ENCODE data around the gene RELN.
"Not testable (repeated sequence)": the region's sequence is repeated elsewhere in the genome, so short reads cannot be mapped to it uniquely, and the experiment has no call there.

The RELN gene

GRCh38 chr7:103803631-103804030 lies 185.8 kb downstream of the RELN start:
- FAIRE-seq (no peak), DNase-seq (ENCODE audit: extremely low spot score, insufficient read length, low read depth) (no peak)

- no peak for FAIRE-seq
Observed at GRCh38 chr7:103799298-103799697, 190.2 kb downstream of the RELN start.

GRCh38 chr7:103797647-103798307 lies 191.7 kb downstream of the RELN start:
- FAIRE-seq: no peak

More at GRCh38 chr7:103799298-103799697, 190.2 kb downstream of the RELN start:
- no peak for DNase-seq (ENCODE audit: extremely low spot score, insufficient read length, low read depth)

DNA sequence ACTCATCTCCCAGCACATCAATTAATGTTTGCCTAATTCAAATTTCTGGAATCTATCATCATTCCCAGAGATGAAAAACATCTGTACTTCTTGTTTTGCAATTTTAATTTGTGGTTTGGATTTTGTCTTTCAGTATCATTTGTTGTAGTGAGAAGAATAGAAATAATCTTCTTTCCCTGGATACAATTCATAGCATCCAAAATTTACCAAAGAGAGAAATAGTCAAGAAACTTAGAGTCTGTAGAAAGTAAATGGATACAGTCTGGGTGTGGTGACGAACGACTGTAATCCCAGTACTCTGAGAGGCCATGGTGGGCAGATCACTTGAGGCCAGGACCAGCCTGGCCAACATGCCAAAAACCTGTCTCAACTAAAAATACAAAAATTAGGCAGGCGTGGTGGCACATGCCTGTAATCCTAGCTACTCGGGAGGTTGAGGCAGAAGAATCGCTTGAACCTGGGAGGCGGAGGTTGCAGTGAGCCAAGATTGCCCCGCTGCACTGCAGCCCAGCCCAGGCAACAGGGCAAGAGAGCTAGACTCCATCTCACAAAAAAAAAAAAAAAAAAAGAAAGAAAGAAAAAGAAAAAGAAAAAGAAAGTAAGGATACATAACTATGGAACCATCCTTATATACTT lies 193.0 kb downstream of the RELN start:
- FAIRE-seq (no peak), DNase-seq (ENCODE audit: extremely low spot score, insufficient read length, low read depth) (no peak)

More at GRCh38 chr7:103797647-103798307, 191.7 kb downstream of the RELN start:
- DNase-seq (ENCODE audit: extremely low spot score, insufficient read length, low read depth): no peak

DNA sequence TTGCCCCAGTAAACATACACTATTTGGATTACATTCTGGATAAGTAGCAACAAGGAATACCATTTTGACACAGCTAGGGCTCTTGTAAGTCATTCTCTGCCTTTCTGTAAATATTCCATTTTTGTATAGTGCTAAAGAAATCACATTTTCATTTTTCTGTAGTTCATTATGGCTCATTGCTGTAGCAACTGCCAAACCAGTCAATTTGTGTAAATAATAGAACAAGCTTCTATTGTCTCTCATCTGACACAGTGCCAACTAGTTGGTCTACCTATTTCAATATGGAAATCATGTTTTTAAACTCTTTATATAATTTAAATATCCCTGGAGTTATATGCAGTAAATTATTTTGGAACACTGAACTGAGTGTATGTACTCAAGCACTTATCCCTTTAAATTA lies 193.7 kb downstream of the RELN start:
- FAIRE-seq (no peak), DNase-seq (ENCODE audit: extremely low spot score, insufficient read length, low read depth) (no peak)

GRCh38 chr7:103795107-103795506 lies 194.4 kb downstream of the RELN start:
- DNase-seq (ENCODE audit: extremely low spot score, insufficient read length, low read depth) (no peak), FAIRE-seq (no peak)

DNA sequence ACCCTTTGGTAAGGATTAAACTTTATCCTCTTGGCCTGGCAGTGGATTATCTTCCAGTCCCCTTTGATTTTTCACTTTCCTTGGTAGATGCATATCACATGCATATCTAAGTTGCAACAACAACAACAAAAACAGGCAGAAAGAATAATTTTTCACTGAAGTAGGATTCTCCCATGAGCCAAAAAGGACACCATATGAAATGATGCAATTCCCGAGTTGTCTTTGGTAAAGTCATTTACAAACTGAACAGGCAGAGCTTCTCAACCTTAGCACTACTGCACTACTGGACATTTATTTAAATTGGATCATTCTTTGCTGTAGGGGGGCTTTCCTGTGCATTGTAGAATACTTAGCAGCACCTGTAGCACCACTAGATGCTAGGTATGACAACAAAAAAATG lies 195.0 kb downstream of the RELN start:
- no peak for DNase-seq (ENCODE audit: extremely low spot score, insufficient read length, low read depth)
- FAIRE-seq: no peak

GRCh38 chr7:103793614-103794013 lies 195.8 kb downstream of the RELN start:
- DNase-seq (ENCODE audit: extremely low spot score, insufficient read length, low read depth): no peak
- no peak for FAIRE-seq

- no peak for FAIRE-seq
Observed at GRCh38 chr7:103791894-103792293, 197.6 kb downstream of the RELN start.

DNA sequence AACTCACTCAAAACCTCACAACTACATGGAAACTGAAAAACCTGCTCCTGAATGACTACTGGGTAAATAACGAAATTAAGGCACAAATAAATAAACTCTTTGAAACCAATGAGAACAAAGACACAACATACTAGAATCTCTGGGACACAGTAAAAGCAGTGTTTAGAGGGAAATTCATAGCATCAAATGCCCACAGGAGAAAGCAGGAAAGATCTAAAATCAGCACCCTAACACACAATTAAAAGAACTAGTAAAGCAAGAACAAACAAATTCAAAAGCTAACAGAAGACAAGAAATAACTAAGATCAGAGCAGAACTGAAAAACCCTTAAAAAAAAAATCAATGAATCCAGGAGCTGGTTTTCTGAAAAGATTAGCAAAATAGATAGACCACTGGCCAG lies 202.4 kb downstream of the RELN start:
- not testable (repeated sequence) for FAIRE-seq; DNase-seq (ENCODE audit: extremely low spot score, insufficient read length, low read depth)

More at GRCh38 chr7:103791894-103792293, 197.6 kb downstream of the RELN start:
- DNase-seq (ENCODE audit: extremely low spot score, insufficient read length, low read depth): no peak

DNA sequence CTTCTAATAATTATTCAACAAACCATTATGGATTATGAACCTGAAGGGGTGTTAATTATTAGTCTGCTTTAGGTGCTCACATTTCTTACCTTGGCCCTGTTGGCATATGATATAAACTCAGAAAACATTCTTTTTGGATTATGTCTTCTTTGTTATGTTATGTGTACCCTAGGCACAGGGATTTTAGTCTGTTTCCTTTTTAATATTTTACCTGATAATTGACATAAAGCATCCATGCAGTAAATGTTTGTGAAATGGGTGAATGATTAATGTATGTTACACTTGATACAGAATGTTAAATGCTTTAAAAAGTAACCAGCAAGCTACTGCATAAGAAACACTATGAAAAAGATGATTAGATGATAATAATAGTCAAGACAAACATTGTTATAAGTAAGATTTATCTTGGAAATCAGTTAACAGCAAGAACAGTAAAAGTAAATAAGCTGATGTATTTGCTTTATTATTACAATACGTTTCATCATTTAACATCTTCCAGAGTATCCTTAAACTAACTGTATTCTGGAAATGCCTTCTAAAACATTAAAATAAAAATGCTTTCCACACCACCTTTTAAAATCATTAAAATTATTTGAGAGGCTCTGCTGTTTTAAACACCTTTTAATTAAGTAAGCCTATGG lies 204.7 kb downstream of the RELN start:
- no peak for DNase-seq (ENCODE audit: extremely low spot score, insufficient read length, low read depth)
- no peak for FAIRE-seq

DNA sequence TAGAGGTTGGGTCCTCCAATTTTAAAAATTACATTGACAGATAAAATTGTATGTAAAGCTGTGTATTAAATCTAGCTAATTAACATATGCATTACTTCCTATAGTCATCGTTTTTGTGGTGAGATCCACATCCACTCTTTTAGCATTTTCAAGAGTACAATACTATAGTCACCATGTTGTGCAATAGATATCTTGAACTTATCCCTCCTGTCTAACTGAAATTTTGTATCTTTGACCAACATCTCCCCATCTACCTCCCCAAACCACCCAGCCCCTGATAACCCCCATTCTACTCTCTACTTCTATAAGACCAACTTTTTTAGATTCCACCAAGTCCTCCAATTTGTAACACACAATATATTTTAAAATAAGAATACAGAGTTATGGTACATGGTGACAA lies 208.0 kb downstream of the RELN start:
- DNase-seq (ENCODE audit: extremely low spot score, insufficient read length, low read depth) (no peak), FAIRE-seq (no peak)

DNA sequence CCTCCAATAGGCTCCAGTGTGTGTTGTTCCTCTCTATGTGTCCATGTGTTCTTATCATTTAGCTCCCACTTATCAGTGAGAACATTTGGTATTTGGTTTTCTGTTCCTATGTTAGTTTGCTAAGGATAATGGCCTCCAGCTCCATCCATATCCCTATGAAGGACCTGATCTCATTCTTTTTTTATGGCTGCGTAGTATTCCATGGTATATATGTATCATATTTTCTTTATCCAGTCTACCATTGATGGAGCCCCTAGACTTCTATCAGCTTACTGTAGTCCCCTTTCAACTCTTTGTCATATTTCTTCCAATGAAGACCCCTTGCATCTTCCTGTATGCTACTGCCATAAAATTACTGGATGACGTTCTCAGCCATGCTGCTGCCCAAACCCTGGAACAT lies 208.9 kb downstream of the RELN start:
- not testable (repeated sequence) for FAIRE-seq; DNase-seq (ENCODE audit: extremely low spot score, insufficient read length, low read depth)

DNA sequence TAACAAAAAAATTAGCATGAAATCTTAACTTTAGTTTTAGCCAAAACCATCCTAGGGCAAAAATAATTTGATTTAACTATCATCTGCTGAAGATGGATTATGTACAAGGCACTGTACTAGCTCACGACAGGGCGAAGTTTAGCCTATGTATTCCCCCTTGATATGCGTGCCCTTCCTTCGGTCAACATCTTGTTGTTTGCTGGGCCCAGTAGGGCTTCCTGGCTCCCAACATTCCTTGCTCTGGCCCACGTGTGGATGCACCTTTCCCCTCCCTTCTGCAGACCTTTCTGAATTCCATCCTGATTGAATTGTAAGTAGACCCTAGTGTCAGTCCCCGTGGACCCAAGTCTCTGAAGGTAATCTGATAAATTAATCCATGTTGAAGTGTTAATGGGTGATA lies 212.0 kb downstream of the RELN start:
- FAIRE-seq (no peak), DNase-seq (ENCODE audit: extremely low spot score, insufficient read length, low read depth) (no peak)

DNA sequence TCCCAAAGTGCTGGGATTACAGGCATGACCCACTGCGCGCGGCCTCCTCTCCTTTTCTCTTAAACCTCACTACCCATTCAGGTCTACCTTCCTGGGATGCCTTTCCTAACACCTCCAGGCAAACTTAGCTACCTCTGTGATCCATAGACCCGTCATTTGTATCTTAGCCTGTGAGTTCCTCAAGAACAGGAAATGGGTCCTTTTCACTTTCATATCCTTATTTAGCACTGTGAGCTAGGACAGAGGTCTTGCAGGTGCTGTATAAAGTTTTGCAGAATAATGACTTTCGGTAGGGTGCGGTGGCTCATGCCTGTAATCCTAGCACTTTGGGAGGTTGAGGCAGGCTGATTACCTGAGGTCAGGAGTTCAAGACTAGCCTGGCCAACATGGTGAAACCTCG lies 215.7 kb downstream of the RELN start:
- DNase-seq (ENCODE audit: extremely low spot score, insufficient read length, low read depth) (no peak), FAIRE-seq (no peak)

- DNase-seq (ENCODE audit: extremely low spot score, insufficient read length, low read depth) (no peak), FAIRE-seq (no peak)
Observed at GRCh38 chr7:103772171-103772773, 217.2 kb downstream of the RELN start.

GRCh38 chr7:103771294-103771693 lies 218.2 kb downstream of the RELN start:
- FAIRE-seq (no peak), DNase-seq (ENCODE audit: extremely low spot score, insufficient read length, low read depth) (no peak)

DNA sequence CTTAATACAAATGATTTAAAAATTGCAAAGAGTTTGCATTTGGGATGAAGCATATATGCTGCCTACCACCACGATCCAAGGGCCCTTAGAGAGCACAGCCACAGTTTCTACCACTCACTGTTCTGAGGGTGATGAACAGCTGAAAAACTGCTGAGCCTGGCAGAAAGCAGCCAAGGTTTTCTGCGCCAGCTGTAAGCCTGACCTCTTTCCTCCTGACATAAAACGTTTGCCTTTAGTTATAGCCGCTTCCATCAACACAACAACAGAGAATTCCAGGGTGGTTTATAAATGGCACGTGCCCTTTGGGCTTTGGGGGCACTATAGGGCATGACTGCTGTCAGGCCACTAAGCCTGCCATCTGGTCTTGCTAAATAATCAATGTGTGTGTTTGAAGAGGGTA lies 222.8 kb downstream of the RELN start:
- FAIRE-seq: no peak
- no peak for DNase-seq (ENCODE audit: extremely low spot score, insufficient read length, low read depth)

GRCh38 chr7:103765901-103766300 lies 223.6 kb downstream of the RELN start:
- DNase-seq (ENCODE audit: extremely low spot score, insufficient read length, low read depth) (no peak), FAIRE-seq (no peak)

GRCh38 chr7:103764901-103765300 lies 224.6 kb downstream of the RELN start:
- FAIRE-seq (no peak), DNase-seq (ENCODE audit: extremely low spot score, insufficient read length, low read depth) (no peak)

DNA sequence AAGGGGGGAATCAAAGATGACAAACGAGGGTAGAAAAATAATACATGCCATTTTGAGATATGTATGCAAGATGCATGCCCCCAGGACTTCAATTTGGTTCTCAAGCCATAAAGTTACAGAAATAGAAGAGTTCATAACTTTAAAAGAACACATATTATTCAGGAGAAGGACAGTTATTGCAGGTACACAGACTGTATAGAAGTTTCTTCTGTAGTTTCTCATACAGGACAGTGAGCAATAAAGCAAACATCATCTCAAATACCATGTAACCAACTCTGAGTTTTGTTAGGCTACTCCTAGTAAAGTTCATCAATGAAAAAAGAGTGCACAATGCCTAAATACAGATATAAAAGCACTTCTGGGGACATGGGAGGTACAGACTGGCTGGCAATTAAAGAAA lies 226.6 kb downstream of the RELN start:
- no peak for FAIRE-seq
- DNase-seq (ENCODE audit: extremely low spot score, insufficient read length, low read depth): no peak
